ENCODE measurements around the gene PRPF40B.
"Not testable (repeated sequence)": the region's sequence is repeated elsewhere in the genome, so short reads cannot be mapped to it uniquely, and the experiment has no call there.

The PRPF40B gene

DNA sequence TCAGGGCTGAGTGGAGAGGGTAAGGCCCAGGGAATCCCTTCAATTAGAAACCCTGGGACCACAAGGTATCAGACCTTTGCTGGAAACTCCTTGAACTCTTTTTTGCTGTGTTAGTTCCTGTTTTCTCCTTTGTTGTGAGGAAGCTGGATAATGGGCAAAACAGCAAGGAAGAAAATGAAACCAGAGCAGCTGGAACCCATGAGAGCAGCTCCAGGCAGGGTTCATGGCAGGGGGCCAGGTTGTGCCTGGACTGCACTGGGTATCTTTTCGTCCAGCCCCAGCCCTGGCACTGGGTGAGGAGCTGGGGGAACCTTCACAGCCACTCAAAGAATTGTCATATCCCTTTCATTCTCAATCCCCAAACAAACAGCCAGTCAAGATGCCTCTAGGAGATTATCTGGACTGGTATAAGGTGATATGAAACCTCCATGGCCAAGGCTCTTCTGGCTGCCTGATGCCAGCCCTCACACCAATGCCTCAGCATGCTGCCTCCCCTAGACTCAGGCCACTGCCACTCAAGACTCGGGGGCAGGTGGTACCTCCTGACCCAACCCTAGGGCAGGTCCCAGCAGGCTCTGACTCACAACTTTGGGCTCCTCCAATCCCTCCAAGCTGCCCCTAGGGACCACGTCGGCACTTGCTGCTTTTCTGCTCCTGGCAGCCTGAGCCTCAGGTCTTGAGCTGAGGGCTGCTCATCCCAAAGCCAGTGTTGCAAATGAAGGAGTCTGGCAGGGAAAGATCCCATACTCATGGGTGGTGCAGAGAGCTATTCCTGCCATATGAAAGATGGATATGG lies 34.4 kb upstream of the PRPF40B start:
- peaks cover 9% of the 10 kb centered on the region for H3K36me3 ChIP-seq (ENCODE audit: insufficient read depth, low read length)

DNA sequence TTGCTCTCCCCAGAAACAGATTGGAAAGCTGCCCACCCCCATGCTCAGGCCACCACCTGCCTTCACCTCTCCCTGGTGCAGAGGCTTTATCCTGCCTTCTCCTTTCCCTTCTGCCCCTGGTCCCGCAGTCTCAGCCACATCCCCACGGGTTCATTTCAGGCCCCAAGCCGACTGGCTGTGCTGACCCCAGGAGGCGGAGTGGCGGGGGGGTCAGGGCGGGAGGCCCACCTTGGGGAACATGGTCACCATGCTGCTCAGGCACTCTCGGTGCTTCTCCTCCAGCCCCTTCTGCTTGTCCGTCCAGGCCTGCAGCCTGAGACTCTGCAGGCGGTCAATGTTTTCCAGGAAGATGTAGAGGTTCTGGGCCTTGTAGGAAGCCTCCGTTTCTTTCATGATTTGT lies 24.8 kb upstream of the PRPF40B start:
- Histone ChIP-seq H2AFZ (ENCODE audit: low read depth, low read length) (no peak overlapping the region), H3K9me3 (ENCODE audit: low read length) (peaks cover 6% of the 10 kb centered on the region), H3K4me1 (ENCODE audit: insufficient read depth, low read length) (no peaks in the 10 kb centered on the region), H3K36me3 (ENCODE audit: insufficient read depth, low read length) (peaks cover 2% of the 10 kb centered on the region), H3K27me3 (ENCODE audit: insufficient read depth, low read length) (no peaks in the 10 kb centered on the region), H3K4me3 (ENCODE audit: low read length) (no peak overlapping the region)

More for the DNA sequence above, 34.4 kb upstream of the PRPF40B start:
- no peak overlapping the region for H2AFZ ChIP-seq (ENCODE audit: low read depth, low read length)
- H3K4me3 ChIP-seq (ENCODE audit: low read length): no peak overlapping the region
- H3K4me1 ChIP-seq (ENCODE audit: insufficient read depth, low read length): no peaks in the 10 kb centered on the region
- H3K27me3 ChIP-seq (ENCODE audit: insufficient read depth, low read length): no peaks in the 10 kb centered on the region
- peaks cover 2% of the 10 kb centered on the region for H3K9me3 ChIP-seq (ENCODE audit: low read length)

DNA sequence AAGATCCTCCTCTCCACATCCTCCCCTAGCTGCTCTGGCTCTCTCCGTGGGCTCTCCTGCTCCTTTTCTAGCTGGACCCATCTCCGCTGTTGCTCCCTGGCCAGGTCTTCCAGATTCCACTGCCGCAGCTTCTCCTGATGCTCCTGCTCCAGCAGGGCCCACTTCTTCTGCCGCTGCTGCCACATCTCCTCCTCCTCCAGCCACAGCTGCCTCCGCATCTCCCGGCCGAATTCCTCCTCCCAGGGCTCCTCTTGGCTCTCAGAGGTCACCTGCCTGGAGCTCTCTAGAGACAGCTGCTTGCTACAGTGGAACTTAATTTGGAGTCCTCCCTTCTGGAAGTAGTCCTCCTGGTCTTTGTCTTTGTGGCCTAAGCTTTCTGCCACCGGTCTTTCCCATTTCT lies 23.4 kb upstream of the PRPF40B start:
- H3K4me1 ChIP-seq (ENCODE audit: insufficient read depth, low read length): no peaks in the 10 kb centered on the region

DNA sequence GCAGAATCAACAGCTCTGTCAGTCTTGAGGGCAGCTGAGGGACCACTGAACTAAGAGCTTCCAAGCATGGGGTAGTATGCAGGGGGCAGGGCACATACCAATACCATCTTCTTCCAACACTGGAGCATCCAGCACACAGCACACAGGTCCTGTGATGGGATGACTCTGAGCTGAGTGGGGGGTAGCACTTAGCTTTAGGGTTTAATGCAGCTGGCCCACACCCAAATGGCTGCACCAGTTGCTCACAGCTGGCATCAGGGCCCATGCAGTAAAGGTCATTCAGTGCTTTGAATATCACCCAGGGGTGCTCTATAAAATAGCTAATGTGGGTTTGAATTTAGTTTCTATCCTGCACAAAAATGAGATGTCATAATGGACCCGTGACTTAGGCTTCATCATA lies 19.6 kb upstream of the PRPF40B start:
- Histone ChIP-seq H2AFZ (ENCODE audit: low read depth, low read length) (no peak overlapping the region), H3K4me1 (ENCODE audit: insufficient read depth, low read length) (no peaks in the 10 kb centered on the region), H3K4me3 (ENCODE audit: low read length) (no peak overlapping the region), H3K27me3 (ENCODE audit: insufficient read depth, low read length) (no peaks in the 10 kb centered on the region), H3K9me3 (ENCODE audit: low read length) (peaks cover 6% of the 10 kb centered on the region), H3K36me3 (ENCODE audit: insufficient read depth, low read length) (peaks cover 2% of the 10 kb centered on the region)

More for the DNA sequence above, 23.4 kb upstream of the PRPF40B start:
- H2AFZ ChIP-seq (ENCODE audit: low read depth, low read length): no peak overlapping the region
- H3K27me3 ChIP-seq (ENCODE audit: insufficient read depth, low read length): no peaks in the 10 kb centered on the region
- no peak overlapping the region for H3K4me3 ChIP-seq (ENCODE audit: low read length)
- peaks cover 2% of the 10 kb centered on the region for H3K36me3 ChIP-seq (ENCODE audit: insufficient read depth, low read length)
- H3K9me3 ChIP-seq (ENCODE audit: low read length): peaks cover 6% of the 10 kb centered on the region

DNA sequence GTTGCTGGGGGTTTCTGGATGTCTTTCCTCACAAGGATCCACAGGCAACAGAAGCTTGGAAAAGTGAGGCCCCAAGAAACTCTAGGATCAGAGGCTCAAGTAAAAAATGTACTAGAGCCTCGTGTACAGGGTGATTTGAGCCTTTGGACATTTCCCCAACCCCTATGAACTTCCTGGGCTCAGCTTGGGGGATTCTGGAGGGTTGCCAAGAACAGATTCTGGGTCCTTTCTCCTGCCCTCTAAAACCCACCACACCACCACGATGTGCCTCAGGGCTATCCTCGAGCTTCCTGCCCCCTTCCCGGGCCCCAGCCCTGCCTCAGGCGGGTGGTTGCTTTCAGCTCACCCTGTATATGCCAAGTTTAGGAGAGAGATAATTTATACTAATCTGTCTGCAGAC lies 18.5 kb upstream of the PRPF40B start:
- Histone ChIP-seq H3K36me3 (ENCODE audit: insufficient read depth, low read length) (no peaks in the 10 kb centered on the region), H3K4me3 (ENCODE audit: low read length) (no peak overlapping the region), H3K4me1 (ENCODE audit: insufficient read depth, low read length) (peaks cover 2% of the 10 kb centered on the region), H3K27me3 (ENCODE audit: insufficient read depth, low read length) (no peaks in the 10 kb centered on the region), H3K9me3 (ENCODE audit: low read length) (peaks cover 8% of the 10 kb centered on the region), H2AFZ (ENCODE audit: low read depth, low read length) (no peak overlapping the region)

DNA sequence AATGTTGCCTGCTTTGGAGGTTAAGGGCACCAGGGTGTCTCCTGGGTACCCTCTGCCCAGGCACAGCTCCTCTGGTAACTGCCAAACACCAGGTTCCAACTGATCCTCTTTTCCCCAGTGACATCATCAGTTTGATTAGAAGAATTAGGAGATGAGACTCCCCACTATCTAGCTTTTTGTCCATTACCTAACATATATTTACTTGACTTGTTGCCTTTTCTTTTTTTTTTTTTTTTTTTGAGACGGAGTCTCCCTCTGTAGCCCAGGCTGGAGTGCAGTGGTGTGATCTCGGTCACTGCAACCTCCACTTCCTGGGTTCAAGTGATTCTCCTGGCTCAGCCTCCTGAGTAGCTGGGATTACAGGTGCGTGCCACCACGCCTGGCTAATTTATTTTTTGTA lies 17.8 kb upstream of the PRPF40B start, which contains the start of gene FAM186B:
Gene FAM186B (minus strand): TSS at position 101 of the 400 bp plus-strand sequence. CDS start 162 bp downstream, outside the sequence.
- not testable (repeated sequence) for H3K27me3 ChIP-seq (ENCODE audit: insufficient read depth, low read length); H2AFZ ChIP-seq (ENCODE audit: low read depth, low read length); H3K4me3 ChIP-seq (ENCODE audit: low read length); H3K9me3 ChIP-seq (ENCODE audit: low read length); H3K36me3 ChIP-seq (ENCODE audit: insufficient read depth, low read length); H3K4me1 ChIP-seq (ENCODE audit: insufficient read depth, low read length)

DNA sequence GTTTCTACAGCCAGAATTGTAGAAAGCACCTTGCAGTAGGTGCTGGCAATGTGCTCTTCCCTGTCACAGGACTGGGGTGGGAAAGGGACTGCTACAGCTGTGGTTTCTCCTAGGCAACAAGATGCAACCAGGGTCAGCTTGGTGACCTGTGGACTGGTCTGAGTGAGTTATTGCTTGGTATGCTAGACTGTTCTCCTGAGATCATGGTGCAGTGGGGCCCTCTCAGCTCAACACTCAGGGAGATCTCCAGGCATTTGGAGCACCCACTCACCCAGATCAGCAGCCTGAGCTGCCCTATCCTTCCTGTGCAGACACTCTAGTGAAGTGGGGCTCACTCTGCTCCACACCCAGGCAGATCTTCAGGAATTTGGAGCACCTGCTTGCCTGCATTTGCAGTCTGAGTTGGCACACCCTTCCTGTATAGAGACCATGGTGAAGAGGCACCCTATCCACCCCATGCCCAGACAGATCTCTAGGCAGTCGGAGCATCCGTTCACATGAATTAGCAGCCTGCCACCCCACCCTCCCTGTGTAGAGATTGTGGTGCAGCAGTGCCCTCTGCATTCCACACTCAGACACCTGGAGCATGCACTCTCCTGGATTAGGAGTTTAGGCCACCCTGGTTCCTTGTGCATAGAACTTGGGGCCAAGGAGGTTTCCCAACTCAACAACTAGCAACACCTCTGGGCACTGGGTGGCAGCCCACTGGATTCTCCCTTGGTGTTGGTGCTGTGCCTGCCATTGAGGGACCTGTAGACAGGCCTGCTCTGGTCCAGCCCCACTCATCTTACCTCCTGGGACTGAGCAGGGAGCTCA lies 14.1 kb upstream of the PRPF40B start:
- Histone ChIP-seq H2AFZ (ENCODE audit: low read depth, low read length) (no peak overlapping the region), H3K4me1 (ENCODE audit: insufficient read depth, low read length) (peaks cover 2% of the 10 kb centered on the region), H3K4me3 (ENCODE audit: low read length) (no peak overlapping the region), H3K27me3 (ENCODE audit: insufficient read depth, low read length) (no peaks in the 10 kb centered on the region), H3K36me3 (ENCODE audit: insufficient read depth, low read length) (no peaks in the 10 kb centered on the region), H3K9me3 (ENCODE audit: low read length) (peaks cover 10% of the 10 kb centered on the region)

DNA sequence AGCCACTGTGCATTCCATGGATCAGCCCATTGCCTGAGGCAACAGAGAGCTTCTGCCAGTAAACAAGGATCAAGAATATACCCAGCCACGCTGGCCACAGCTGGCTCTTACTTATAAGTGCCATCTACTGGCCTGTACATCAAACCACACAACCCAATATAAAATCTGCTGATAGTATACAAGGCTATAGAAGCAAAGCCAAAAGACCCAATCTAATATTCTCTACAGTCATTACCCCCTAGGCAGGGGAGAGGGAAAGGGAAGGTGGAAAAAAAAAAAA lies 13.5 kb upstream of the PRPF40B start:
- Histone ChIP-seq H3K4me1 (ENCODE audit: insufficient read depth, low read length) (peaks cover 2% of the 10 kb centered on the region), H2AFZ (ENCODE audit: low read depth, low read length) (no peak overlapping the region), H3K9me3 (ENCODE audit: low read length) (peaks cover 12% of the 10 kb centered on the region), H3K27me3 (ENCODE audit: insufficient read depth, low read length) (no peaks in the 10 kb centered on the region), H3K4me3 (ENCODE audit: low read length) (no peak overlapping the region), H3K36me3 (ENCODE audit: insufficient read depth, low read length) (no peaks in the 10 kb centered on the region)

DNA sequence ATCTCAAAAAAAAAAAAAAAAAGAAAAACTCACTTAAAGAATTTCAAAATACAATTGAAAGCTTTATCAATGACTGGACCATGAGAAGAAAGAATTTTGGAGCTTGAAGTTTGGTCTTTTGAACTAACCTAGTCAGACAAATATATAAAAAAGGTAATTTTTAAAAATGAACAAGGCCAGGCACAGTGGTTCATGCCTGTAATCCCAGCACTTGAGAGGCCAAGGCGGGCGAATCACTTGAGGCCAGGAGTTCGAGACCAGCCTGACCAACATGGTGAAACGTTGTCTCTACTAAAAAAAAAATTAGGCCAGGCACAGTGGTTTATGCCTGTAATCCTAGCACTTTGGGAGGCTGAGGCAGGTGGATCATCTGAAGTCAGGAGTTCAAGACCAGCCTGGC lies 12.6 kb upstream of the PRPF40B start:
- not testable (repeated sequence) for H3K27me3 ChIP-seq (ENCODE audit: insufficient read depth, low read length); H3K4me1 ChIP-seq (ENCODE audit: insufficient read depth, low read length); H3K4me3 ChIP-seq (ENCODE audit: low read length); H2AFZ ChIP-seq (ENCODE audit: low read depth, low read length); H3K36me3 ChIP-seq (ENCODE audit: insufficient read depth, low read length)
- H3K9me3 ChIP-seq (ENCODE audit: low read length): peaks cover 12% of the 10 kb centered on the region

DNA sequence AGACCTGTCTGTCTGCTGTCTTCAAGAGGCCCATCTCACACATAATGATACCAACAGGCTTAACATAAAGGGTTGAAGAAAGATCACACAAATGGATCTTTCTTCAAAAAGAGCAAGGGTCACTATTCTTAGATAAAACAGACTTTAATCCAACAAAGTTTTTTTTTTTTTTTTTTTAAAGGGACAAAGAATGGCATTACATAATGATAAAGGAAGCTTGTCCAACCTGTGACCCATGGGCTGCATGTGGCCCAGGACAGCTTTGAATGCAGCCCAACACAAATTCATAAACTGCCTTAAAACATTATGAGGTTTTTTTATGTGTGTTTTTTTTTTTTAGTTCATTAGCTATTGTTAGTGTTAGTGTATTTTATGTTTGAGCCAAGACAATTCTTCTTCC lies 11.2 kb upstream of the PRPF40B start:
- Histone ChIP-seq H3K9me3 (ENCODE audit: low read length) (peaks cover 12% of the 10 kb centered on the region), H3K4me3 (ENCODE audit: low read length) (no peak overlapping the region), H3K27me3 (ENCODE audit: insufficient read depth, low read length) (no peaks in the 10 kb centered on the region), H3K4me1 (ENCODE audit: insufficient read depth, low read length) (peaks cover 2% of the 10 kb centered on the region), H2AFZ (ENCODE audit: low read depth, low read length) (no peak overlapping the region), H3K36me3 (ENCODE audit: insufficient read depth, low read length) (no peaks in the 10 kb centered on the region)

DNA sequence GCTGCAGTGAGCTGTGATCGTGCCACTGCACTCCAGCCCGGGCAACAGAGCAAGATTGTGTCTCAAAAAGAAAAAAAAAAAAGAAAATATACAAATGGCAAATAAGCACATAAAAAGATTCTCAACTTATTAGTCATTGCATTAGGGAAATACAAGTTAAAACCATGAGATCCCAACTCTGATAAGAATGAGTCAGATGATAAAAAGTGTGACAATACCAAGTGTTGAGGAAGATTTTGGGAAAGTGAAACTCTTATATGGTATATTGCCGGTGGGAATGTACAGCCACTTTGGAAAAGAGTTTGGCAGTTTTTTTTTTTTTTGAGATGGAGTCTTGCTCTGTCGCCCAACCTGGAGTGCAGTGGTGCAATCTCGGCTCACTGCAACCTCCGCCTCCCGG lies 7.6 kb upstream of the PRPF40B start:
- H3K4me3 ChIP-seq (ENCODE audit: low read length): no peak overlapping the region
- H3K4me1 ChIP-seq (ENCODE audit: insufficient read depth, low read length): no peaks in the 10 kb centered on the region
- no peaks in the 10 kb centered on the region for H3K27me3 ChIP-seq (ENCODE audit: insufficient read depth, low read length)
- no peaks in the 10 kb centered on the region for H3K36me3 ChIP-seq (ENCODE audit: insufficient read depth, low read length)
- no peak overlapping the region for H2AFZ ChIP-seq (ENCODE audit: low read depth, low read length)
- H3K9me3 ChIP-seq (ENCODE audit: low read length): peaks cover 4% of the 10 kb centered on the region

DNA sequence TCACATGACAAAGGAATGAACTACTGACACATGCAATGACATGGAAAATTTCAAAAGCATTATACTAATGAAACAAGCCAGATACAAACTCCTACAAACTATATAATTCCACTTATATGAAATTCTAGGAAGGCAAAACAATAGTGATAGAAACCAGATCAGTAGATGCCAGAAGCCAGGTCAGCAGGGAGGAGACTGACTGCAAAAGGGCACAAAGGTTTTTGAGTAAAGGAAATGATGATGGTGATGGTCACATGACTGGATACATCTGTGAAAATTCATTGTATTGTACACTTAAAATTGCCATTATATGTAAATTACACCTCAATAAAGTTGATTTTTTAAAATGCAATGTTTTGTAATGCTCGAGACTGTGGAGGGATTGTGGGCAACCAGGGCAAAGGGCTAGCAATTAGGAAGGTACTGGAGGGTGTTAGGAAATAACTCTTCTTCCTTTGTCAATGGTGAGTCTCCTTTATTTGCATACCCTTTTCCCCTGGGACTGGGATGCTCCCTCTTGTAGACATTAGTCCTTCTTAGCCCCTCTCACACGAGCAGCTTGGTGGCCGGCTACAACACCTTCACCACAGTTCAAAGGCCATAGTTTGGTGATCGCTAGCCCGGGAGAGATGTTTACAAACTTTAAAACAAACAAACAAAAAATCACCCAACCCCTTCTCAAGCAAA lies 6.7 kb upstream of the PRPF40B start:
- H2AFZ ChIP-seq (ENCODE audit: low read depth, low read length): no peak overlapping the region
- H3K4me3 ChIP-seq (ENCODE audit: low read length): no peak overlapping the region
- no peaks in the 10 kb centered on the region for H3K36me3 ChIP-seq (ENCODE audit: insufficient read depth, low read length)
- H3K9me3 ChIP-seq (ENCODE audit: low read length): peaks cover 4% of the 10 kb centered on the region
- H3K4me1 ChIP-seq (ENCODE audit: insufficient read depth, low read length): peaks cover 2% of the 10 kb centered on the region
- H3K27me3 ChIP-seq (ENCODE audit: insufficient read depth, low read length): no peaks in the 10 kb centered on the region

DNA sequence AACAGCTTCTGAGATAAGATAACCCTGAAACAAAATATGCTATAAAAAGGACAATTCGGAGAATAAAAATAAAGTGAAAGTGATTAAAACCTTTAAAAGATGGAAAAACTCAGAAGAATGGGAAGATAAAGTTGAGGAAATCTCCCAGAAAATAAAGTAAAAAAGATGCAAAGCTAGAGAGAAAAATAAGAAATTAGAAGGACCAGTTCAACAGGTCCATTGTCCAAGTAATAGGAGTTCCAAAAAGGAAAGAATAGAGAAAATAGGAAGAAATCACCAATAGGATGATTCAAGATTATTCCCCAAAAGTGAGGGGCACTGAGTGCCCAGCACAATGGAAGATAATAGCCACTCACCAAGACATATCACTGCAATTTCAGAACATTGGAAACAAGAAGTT lies 4.8 kb upstream of the PRPF40B start:
- Histone ChIP-seq H3K27me3 (ENCODE audit: insufficient read depth, low read length) (no peaks in the 10 kb centered on the region), H3K36me3 (ENCODE audit: insufficient read depth, low read length) (no peaks in the 10 kb centered on the region), H3K4me3 (ENCODE audit: low read length) (no peak overlapping the region), H3K4me1 (ENCODE audit: insufficient read depth, low read length) (peaks cover 15% of the 10 kb centered on the region), H3K9me3 (ENCODE audit: low read length) (peaks cover 2% of the 10 kb centered on the region), H2AFZ (ENCODE audit: low read depth, low read length) (no peak overlapping the region)

Data from neuron (in vitro differentiated cells).